Activated CD4-positive, alpha-beta T cell treated with anti-CD3 and anti-CD28 coated beads for 1 hour (primary cell): ENCODE results near the gene CABLES1.

ENCODE experiments used
- DNase-seq: peaks from one replicate; pipeline ENCODE4 v3.0.0-alpha.2; 2020

The CABLES1 gene

DNA sequence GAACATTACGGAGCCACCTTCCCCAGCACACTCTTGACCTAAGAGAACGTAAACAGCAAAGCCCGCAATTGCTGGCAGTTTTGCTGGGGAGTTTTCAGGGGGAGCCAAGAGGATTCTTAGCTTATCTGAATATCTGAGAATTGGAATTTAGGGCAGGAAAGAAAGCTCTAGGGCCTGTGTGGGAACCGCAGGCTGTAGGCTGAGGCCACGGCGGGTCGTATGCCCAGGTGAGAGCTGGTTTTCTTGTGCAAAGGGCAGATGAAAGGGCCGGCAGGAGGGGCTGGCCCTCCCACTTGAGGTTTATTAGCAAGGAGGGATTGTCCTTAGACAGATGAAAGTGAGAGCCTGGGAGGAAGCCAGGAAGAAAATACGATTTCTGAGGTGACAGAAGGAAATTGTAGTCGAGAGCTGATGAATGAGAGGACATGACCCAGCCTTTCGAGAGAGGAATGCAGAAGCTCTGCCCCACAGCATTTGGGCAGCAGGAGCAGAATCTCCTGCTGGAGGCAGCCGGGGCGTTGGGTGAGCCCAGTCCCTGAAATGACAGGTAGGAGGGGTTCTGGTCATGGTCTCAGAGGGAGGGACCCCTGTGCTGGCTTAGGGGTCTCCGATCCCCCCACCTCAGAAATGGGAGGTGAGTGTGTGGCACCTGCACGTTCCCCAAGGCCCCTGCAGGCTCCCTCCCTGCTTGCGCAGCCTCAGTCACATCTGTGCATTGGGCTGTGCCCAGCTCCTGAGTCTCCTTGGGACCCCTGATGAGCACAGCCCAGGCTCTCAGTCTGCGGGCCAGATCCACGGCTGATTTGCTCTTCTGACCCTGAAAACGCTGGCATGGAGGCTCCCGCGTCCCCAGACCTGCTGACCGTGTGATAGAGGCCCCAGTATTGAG, 61.1 kb downstream of the CABLES1 start:
- no peak for DNase-seq

DNA sequence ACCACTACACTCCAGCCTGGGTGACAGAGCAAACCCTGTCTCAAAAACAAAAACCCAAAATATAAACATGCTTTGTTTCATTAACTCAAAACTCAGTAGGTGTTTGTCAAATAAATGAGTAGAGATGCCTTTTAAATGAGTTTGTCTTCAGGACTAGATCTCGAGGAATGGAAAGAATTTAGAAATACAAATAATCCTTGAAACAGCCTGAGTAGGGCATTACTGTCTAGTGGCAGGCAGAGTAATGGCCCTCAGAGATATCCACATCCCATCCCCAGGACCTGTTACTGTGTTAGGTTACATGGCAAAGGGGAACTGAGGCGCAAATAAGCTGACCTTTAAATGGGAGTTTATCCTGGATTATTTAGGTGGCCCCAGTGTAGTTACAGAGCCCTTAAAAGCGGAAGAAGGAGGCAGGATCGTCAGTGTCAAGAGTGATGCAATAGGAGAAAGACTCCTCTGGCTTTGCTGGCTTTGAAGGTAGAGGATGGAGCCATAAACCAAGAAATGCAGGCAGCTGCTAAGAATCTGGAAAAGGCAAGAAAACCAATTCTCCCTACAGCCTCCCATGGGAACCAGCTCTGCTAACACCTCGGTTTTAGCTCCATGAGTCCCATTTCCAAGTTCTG, 63.0 kb downstream of the CABLES1 start:
- no peak for DNase-seq

DNA sequence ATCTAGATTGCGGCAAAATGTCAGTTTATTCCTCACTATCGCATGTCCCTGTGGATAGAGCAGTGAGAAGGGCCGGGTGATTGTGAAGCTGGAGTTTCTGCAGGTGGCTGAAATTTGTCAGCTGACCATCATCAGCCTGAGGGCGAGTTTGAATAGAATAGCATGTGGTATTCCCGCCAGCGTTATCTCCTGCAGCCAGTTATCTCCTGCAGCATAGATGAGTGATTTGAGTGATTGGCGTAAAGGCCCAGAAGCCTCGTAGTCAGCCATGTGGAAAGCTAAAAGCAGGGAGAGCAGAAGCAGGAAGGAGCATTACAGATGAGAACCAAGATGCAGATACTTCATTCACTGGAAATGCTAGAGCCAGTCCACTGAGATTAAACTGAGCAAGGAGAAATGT, 65.5 kb downstream of the CABLES1 start:
- DNase-seq: no peak

DNA sequence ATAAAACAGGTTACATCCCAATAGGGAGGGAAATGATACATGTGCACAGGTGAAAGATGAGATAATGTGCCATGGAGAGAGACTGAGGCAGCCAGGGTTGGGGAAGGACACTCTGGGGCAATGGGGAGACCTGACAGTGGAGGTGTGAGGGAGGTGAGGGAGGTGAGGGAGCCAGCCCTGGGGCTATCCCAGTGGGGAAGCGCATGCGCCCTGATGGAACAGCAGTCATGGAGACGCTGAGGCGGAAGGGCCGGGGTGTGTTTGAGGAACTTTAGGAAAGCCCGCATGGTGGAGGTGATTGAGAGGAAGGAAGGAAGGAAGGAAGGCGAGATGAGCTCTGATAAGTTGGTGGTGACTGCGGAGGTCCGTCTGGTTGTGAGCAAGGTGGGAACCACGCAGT, 66.5 kb downstream of the CABLES1 start:
- no peak for DNase-seq

DNA sequence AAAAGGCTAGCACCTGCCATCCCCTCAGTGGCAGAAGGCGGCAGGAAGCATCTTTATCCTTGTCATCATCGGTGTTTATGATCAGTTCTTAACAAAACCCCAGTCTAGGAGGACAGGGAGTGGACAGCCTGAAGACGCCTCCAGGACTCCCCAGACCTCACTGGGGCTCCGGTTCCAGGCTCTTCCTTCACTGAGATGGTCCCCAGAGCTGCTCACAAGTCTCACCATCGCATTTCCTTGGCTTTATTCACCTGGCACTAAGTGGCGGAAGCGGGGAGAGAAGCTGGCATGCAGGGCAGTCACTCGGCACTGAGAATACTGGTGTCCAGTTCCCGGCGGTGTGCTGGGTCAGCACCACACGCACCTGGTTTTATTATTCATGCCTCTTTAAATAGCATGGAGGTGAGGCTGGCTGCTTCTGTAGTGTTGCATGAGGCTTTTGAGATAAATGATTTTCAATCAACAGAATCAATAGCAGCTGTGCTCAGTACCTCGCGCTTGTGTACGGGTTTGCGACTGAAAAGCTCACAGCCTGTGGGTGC, 68.7 kb downstream of the CABLES1 start:
- DNase-seq: no peak

DNA sequence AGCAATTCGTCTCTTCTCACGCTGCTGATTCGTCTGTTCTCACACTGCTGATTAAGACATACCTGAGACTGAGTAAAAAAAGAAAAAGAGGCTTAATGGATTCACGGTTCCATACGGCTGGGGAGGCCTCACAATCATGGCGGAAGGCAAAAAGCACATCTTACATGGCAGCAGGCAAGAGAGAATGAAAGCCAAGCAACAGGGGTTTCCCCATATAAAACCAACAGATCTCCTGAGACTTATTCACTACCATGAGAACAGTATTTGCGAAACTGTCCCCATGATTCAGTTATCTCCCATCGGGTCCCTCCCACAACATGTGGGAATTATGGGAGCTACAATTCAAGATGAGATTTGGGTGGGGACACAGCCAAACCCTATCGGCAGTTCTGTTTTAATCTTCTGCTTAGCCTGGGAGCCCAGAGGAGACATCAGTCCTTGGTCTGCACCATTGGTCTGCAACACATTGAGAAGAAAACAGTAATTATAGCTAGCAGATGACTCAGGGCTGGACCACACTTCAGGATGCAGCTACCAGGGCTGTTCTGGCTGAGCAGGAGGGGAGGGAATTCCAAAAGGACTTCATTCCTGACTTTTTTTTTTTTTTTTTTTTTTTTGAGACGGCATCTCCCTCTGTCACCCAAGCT, 69.4 kb downstream of the CABLES1 start:
- DNase-seq: no peak

DNA sequence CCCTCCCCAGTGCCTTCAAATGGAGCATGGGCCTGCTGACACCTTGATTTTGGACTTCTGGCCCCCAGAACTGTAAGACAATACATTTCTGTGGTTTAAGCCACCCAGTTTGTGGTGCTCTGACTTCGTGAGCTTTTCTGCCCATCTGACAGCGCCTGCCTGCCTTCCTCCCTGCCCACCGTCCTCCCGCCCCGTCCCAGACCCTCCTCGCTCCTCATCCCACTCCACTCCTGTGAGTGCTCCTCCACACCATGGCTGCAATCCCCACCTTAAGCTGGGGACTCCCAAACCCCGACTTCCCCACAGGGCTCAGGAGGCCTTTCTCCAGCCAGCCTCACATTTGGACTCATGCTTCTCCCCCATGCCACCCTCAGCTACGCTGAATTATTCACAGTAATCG, 70.7 kb downstream of the CABLES1 start:
- DNase-seq: no peak

DNA sequence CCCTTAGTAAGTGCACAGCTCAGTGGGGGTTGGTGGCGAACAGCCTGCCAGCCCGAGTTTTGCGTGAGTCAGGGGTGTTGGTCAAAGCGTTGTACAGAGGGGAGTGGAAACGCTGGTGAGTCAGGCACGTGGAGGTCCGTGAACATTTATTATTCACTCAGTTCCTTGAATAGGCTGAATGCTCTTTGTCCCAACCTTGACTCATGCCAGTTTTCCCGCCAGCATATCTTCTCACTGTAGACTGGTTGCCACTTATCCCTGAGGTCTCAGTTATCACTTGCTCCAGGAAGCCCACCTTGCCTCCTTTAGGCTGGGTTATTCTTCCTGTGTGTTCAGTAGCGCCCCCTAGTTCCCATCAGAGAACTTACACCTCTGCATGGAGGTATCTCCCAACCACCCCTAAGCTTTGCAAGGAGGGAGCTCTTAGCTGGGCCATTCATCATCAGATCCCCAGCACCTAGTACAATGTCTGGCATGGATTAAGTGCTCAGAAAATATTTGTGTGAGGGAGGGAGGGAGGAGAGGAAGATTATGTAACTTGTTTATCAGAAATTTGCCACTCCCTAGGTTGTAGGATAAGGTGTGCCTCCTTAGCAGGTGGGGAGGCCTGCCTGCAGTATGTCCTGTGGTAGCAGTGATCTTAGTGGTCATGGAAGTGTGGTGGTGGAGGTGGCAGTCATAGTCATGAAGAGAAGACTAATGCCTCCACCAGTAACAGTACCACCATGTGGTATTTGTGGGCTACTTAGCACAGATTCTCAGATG, 72.1 kb downstream of the CABLES1 start:
- no peak for DNase-seq

DNA sequence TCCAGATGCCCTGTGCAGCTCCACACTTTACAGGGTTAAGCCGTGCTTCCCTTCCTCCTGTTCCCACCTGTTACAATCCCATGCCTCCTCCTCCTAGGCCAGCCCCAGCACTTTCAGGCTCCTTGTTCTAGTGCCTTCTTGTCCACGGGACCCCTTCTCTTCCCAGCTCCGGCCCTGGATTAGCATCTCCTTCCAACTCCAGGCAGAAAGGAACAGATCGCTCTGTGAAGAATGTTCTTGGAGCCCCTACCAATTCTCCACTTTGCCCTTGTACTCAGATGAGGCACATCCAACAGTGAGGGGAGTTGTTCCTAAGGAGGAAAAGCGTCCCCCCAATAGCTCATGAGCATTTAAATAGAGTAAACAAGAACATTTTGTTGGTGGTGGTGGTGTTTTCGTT, 72.7 kb downstream of the CABLES1 start:
- no peak for DNase-seq

DNA sequence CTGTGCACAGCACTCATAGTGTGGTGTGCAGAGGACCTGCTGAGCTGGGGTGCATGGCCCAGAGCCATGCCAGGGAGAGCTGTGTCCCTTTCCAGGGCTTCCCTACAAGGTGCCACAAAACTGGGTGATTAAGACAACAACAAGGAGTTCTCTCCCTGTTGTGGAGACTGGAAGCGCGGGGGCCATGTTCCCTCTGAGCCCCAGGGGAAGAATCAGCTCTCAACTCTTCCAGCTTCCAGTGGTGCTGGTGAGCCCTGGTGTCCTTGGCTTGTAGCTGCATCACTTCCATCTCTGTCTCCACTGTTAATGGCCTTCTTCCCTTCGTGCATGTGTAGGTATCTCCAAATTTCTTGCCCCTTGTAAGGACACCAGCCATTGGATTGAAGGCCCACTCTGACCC, 73.3 kb downstream of the CABLES1 start:
- no peak for DNase-seq

DNA sequence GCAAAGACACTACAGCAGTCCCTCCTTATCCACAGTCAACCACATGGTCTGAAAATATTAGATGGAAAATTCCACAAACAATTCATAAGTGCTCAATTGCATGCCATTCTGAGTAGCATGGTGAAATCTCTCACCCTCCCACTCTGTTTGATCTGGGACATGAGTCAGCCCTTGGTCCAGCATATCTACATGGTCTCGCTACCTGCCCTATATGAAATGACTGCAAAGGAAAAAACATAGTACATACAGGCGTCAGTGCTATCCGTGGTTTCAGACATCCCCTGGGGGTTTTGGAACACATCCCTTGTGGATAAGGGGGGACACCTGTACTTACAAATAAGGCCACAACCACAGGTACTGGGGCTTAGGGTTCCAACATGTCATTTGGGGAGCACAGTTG, 73.7 kb downstream of the CABLES1 start:
- no peak for DNase-seq

DNA sequence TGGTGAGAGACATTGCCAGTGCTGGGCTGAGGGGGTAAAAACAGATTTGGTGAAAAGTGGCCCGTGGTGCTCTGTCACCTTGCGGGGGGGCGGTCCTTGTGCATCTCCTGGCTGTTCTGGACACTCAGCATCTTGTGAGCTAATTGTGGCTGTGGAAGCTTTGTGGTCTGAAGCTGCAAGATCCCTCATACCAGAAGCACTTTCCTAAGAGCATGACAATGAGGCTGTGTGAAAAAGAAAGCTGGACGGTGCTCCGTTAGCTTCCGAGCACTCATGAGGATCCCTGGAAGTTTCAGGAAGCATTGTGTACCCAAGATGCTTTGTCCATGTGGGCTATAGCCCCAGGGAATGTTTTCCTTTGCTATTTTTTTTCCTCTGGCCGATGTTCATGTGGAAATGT, 74.5 kb downstream of the CABLES1 start:
- no peak for DNase-seq

DNA sequence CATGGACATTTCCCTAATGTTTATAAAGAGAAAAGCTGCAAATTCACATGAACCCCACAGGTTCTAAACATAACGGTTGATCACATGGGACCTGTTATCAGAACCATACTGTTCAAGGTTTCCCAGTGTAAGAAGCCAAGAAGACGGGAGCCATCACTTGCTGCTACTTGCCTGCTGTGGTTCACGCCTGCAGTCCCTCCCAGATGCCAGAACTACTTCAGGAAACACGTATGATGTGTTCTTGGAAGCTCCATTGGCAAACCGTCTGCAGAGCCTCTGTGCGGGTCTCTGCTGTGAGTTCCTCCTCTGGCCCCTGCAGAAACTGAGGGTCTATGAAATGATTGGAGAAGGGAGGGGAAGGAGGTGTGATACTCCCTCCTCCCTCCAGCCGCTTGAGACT, 75.2 kb downstream of the CABLES1 start:
- DNase-seq: no peak

DNA sequence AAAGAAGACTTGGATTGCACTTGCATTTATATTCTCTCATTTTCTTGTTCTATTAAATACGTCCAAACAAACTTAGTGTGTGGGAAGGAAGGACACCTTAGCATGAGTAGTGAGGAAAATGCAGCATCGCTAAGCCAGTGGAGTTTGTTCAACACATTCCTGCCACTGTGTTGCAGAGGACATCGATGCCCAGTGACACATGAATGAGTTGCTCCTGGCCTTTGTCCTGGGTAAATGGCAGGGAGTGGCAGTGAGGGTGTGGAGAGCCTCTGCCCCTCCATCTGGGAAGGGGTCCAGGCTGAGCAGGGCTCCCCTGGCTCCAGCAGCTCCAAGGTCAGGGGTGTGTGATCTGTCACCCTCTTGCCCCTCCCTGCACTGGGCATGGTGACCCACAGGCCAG, 75.9 kb downstream of the CABLES1 start:
- no peak for DNase-seq

DNA sequence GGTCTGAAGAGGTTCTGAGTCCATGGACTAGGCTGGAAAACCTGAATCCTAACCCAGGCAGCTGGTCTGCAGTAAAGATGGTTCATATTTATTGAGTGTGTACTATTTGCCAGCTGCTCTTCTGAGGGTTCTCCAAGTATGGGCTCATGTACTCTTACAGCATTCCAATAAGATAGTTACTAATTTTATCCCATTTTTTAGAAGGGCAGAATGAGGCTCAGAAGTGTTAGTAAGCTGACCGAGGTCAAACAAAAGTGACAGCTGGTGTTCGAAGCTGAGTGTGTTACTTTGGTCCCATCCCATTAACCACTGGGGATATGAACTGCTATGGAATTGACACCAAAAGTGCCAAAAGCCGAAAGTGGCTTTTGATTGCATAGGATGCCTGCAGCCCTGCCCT, 76.9 kb downstream of the CABLES1 start:
- no peak for DNase-seq

DNA sequence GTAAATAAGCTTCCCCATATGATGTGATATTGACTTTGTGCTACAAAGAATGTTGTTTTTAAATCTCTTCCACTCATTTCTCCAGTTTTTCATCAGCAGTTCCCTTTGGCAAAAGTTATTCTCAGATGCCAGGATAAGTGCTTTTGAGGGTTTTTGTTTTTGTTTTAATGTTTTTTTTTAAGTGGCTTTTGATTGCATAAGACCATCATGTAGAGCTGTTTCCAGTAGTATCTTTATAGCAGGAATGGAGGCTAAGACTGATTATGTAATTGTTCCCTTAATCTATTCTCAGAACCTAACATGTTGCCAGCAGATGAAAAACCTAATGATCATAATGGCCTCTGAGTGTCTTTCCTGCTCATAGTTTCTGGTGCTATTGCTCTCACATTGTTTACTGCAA, 77.9 kb downstream of the CABLES1 start:
- no peak for DNase-seq

DNA sequence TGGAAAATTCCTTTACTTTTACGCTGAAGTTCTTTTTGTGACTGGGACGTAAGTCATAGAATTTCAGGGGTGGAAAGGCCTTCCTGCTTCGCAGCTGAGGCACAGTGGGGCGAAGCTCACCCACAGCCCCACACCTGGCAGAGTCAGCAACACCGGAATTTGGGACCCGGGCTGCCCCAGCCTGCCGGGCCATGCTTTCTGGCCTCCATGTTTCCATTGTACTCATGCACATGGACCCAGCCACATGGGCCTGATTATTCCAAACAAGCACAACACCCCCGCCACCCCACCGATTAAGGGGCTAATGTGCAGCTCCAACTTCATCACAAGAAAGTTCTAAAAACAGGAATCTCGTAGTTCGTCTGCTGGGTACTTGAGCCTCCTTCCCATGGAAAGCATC, 82.5 kb downstream of the CABLES1 start:
- DNase-seq: no peak

DNA sequence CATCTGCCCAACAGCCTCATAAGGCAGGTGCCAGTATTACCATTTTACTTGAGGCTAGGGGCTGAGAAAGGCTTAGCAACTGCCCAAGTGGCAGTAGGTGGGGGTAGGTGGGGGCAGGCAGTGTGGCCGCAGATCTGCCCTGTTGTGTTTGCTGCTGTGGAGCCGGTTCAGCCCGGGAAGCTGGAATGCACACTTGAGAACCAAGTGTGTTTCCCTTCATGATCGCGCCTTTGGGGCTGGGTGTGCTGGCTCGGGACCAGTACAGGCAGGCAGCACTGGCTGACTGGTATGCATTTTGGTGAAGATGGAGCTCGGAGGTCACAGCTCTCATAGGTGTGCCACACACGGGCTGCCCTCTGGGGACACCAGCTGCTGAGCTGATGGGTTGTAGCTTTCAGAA, 85.1 kb downstream of the CABLES1 start:
- no peak for DNase-seq

DNA sequence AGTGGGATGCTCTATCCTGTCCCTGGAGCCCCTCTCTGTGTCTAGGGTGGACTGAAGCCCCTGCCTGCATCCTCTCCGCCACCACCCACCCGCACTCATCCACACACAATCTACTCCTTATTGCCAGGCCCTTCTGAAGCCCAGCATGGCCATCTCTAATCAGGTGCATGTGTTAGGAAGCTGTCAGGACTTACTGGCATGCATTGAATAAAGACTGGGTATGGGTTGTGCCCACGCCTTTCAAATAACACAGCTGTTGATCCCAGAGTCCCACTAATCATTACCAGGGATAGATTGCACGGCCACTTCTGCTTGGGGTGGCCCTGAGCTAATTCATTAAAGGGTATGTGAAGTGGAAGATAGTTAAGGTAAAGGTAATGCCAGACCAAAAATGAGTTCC, 88.4 kb downstream of the CABLES1 start:
- no peak for DNase-seq

DNA sequence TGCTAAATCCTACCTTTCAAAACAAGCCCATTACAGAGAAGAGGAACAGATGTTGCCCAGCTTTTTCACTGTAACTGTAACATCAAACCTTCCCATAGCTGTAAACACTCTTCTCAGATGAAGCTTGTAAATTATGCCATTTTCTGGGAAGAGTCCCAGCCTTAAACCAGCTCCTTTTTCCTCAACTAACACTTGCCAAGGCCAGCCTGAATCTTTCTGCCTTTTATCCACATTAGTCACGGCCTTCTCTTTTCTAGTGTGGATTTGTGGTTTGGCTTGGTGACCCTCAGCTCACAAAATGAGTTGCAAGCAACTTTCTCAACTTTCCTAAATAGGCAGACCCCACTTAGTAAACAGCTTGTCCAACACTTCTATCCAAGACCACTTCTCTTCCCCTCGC, 90.2 kb downstream of the CABLES1 start:
- DNase-seq: no peak

DNA sequence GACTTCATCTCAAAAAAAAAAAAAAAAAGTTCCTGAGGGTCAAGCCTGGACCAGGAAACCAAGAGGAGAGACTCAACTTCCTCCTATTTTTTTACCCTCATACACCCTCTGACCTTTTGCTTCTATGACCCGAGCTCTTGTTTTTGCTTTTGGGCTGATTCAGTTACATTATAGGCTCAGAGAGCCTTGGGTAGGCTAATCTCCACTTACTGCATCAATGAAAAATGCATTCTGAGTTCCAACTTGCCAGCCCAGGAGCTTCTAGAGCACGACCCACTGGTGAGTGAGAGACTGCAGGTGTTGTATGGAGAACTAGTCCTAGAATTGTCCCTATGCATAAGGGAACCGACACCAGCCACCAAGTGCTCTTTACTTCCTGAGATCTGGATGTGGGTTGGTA, 91.1 kb downstream of the CABLES1 start:
- DNase-seq: no peak

DNA sequence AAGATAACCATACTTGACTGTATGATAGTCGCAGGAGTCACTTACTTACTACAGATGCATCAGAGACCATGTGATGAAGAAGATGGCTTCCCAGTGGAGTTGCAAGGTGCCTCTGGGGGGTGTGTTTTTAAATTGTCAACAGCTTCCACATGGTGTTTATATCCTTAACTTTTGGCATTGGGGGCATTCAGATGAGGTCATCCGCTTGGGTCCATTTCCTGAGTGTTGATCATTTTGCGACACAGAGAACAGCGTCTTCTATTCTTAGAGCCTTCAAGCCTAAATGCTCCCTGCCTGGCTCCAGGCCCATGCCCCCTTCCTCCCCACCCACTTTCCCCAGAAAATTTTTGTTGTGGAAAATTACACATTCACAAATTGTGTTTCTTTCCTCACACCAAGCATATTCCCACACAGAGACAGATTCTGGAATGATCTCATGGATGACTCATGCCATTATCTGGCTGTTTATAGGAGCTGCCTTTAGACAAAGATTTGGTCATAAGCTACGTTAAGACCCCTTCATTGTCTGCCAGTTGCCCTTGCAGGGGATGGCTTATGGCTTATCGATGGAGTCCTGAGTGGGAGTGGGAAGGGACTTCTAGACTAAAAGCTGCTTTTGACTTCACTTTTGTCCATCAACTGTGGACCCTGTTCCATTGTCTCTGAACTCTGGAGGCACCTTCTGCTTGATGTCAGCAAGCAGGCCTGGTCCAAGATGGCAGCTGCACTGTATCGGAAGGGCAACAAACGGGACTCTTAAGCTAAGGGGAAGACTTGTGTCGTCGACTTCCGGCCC, 91.8 kb downstream of the CABLES1 start:
- DNase-seq: no peak
